Chondrocyte (in vitro differentiated cells): ENCODE measurements around the gene PDE4D. TPM values are rescaled to one million over a fixed set of nuclear protein-coding genes. Genes with fewer than 3 reads are reported as not detected.

Experiments
- DNase-seq: peaks from one replicate; pipeline ENCODE4 v3.0.0; 2021; ENCODE audit warnings: mixed read lengths, low spot score
- H3K27ac Mint-ChIP-seq: one replicate; pipeline ENCODE4 v1.8.0; 2021; ENCODE audit warnings: mild to moderate bottlenecking, moderate library complexity, mixed read lengths; ENCODE audit not compliant: unreplicated experiment
- H3K27me3 Mint-ChIP-seq: 2 replicates; pipeline ENCODE4 v1.8.0; 2021; ENCODE audit warnings: low read depth, mixed read lengths
- H3K36me3 Mint-ChIP-seq: 2 replicates; pipeline ENCODE4 v1.8.0; 2021; ENCODE audit warnings: low read depth, mixed read lengths
- H3K4me1 Mint-ChIP-seq: 2 replicates; pipeline ENCODE4 v1.8.0; 2021; ENCODE audit warnings: low read depth, mild to moderate bottlenecking, mixed read lengths
- H3K4me3 Mint-ChIP-seq: one replicate; pipeline ENCODE4 v1.8.0; 2021; ENCODE audit warnings: mild to moderate bottlenecking, moderate library complexity, mixed read lengths; ENCODE audit not compliant: unreplicated experiment
- H3K9me3 Mint-ChIP-seq: 2 replicates; pipeline ENCODE4 v1.8.0; 2021; ENCODE audit warnings: low read depth, mixed read lengths
- total RNA-seq: library from RNA; stranded (reverse); gene quantifications from 3 replicates; pipeline ENCODE4 v1.2.1, GENCODE V29; 2021
- TF ChIP-seq, protein P1 (sequence below): fragments of 200-600 bp; sonication (generic); IDR thresholded peaks from 2 replicates; pipeline ENCODE4 v1.5.0; 2021; ENCODE audit warnings: antibody characterized with exemption, mild to moderate bottlenecking, moderate library complexity

The PDE4D gene
- total RNA-seq, 1 donor from 2014 or later: 21.1 TPM

DNA sequence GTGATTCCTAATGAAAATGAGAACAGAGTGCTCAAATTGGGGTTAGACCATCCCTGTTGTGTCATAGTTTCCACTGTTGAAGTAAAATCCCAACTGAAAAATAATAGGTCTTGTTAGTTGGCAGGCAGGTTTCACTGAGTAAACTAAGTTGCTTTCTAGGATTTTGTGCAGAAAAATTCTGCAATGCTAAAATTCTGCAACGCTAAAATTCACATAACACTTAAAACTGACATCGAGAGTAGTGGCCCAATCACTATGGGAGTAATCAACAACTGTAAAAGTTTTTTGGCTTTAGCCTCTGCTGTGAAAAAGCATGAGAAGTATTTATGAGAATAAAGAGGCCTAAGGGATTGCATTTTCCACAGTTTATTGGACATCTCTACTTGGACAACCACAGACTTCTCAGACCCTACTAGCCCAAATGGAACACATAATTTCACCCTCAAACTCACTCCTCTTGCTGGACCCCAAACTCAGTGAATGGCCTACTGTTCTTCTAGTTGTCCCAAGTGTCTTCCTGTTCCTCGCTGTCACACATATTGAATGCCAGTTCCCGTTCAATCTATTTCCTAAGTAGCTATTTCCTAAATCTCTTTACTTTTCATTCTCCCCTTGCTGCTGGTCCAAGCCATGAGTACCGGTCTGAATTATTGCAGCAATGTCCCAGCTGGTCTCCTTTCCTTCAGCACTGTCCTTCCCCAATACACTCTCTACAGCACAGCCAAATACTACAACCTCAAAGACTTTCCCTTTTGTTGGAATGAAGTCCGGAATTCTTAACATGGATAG, 355.4 kb downstream of the PDE4D start:
- H3K36me3 Mint-ChIP-seq: no peaks in the 10 kb centered on the region
- H3K4me3 Mint-ChIP-seq: no peak overlapping the region
- no peaks in the 10 kb centered on the region for H3K27me3 Mint-ChIP-seq
- H3K27ac Mint-ChIP-seq: no peak overlapping the region
- TF ChIP-seq, protein P1, sequence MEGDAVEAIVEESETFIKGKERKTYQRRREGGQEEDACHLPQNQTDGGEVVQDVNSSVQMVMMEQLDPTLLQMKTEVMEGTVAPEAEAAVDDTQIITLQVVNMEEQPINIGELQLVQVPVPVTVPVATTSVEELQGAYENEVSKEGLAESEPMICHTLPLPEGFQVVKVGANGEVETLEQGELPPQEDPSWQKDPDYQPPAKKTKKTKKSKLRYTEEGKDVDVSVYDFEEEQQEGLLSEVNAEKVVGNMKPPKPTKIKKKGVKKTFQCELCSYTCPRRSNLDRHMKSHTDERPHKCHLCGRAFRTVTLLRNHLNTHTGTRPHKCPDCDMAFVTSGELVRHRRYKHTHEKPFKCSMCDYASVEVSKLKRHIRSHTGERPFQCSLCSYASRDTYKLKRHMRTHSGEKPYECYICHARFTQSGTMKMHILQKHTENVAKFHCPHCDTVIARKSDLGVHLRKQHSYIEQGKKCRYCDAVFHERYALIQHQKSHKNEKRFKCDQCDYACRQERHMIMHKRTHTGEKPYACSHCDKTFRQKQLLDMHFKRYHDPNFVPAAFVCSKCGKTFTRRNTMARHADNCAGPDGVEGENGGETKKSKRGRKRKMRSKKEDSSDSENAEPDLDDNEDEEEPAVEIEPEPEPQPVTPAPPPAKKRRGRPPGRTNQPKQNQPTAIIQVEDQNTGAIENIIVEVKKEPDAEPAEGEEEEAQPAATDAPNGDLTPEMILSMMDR: no peak
- H3K9me3 Mint-ChIP-seq: no peaks in the 10 kb centered on the region
- DNase-seq: no peak
- H3K4me1 Mint-ChIP-seq: peaks cover 10% of the 10 kb centered on the region

GRCh38 chr5:59536875-59537274, 356.7 kb downstream of the PDE4D start:
- Mint-ChIP-seq H3K4me1 (no peaks in the 10 kb centered on the region), H3K36me3 (no peaks in the 10 kb centered on the region), H3K4me3 (no peak overlapping the region), H3K27me3 (no peaks in the 10 kb centered on the region), H3K9me3 (no peaks in the 10 kb centered on the region), H3K27ac (no peak overlapping the region)
- TF ChIP-seq, protein P1: no peak
- DNase-seq: no peak

- Mint-ChIP-seq H3K4me1 (no peaks in the 10 kb centered on the region), H3K4me3 (no peak overlapping the region), H3K9me3 (no peaks in the 10 kb centered on the region), H3K27ac (no peak overlapping the region), H3K27me3 (no peaks in the 10 kb centered on the region), H3K36me3 (no peaks in the 10 kb centered on the region)
- DNase-seq: no peak
- TF ChIP-seq, protein P1: no peak
These were observed 358.0 kb downstream of the PDE4D start for GRCh38 chr5:59535561-59535960.

DNA sequence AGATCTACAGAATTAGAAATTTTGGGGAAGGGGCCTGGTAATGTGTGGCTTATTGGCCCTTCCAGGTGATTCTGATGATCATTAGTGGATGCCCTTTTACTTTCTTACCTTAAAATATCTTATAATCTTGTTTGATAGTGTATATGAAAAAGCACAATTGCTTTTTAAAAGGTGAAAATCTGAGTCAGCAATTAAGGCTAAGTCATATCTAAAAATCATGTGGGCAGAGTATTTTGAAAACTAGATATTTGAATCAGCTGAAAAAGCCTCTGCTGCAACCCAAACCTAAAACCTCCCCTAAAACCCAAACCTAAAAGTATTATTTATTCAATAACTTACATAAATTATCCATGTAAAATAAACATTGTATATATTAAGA, 359.8 kb downstream of the PDE4D start:
- H3K9me3 Mint-ChIP-seq: no peaks in the 10 kb centered on the region
- no peaks in the 10 kb centered on the region for H3K27me3 Mint-ChIP-seq
- H3K27ac Mint-ChIP-seq: no peak overlapping the region
- DNase-seq: no peak
- H3K4me3 Mint-ChIP-seq: no peak overlapping the region
- no peaks in the 10 kb centered on the region for H3K4me1 Mint-ChIP-seq
- no peaks in the 10 kb centered on the region for H3K36me3 Mint-ChIP-seq
- TF ChIP-seq, protein P1: no peak

GRCh38 chr5:59532979-59533729, 360.4 kb downstream of the PDE4D start:
- no peaks in the 10 kb centered on the region for H3K9me3 Mint-ChIP-seq
- H3K27me3 Mint-ChIP-seq: no peaks in the 10 kb centered on the region
- no peaks in the 10 kb centered on the region for H3K4me1 Mint-ChIP-seq
- no peak overlapping the region for H3K4me3 Mint-ChIP-seq
- TF ChIP-seq, protein P1: no peak
- H3K27ac Mint-ChIP-seq: no peak overlapping the region
- DNase-seq: no peak
- H3K36me3 Mint-ChIP-seq: no peaks in the 10 kb centered on the region
